Retina (tissue), 1 donor: ENCODE data around the gene E4F1.
"Not testable (repeated sequence)": the region's sequence is repeated elsewhere in the genome, so short reads cannot be mapped to it uniquely, and the experiment has no call there.

ENCODE experiments used
- DNase-seq: peaks from one replicate; pipeline ENCODE4 v3.0.0-alpha.2; 2016

The E4F1 gene

GRCh38 chr16:2250652-2251295 lies 27.4 kb downstream of the E4F1 start:
- peak; percentile 51 for DNase-seq

- peak; percentile 94 for DNase-seq
Observed at GRCh38 chr16:2251296-2252111, 28.1 kb downstream of the E4F1 start, which contains the start of gene ECI1. Gene ECI1, minus strand, starts transcription at chr16:2251587. Its CDS starts 21 bp downstream, at chr16:2251566.

GRCh38 chr16:2252806-2253148 lies 29.4 kb downstream of the E4F1 start:
- DNase-seq = no peak

GRCh38 chr16:2253293-2253692 lies 29.9 kb downstream of the E4F1 start:
- DNase-seq = no peak

- DNase-seq = no peak
Observed at GRCh38 chr16:2256531-2257140, 33.2 kb downstream of the E4F1 start.

GRCh38 chr16:2257726-2258125 lies 34.3 kb downstream of the E4F1 start:
- no peak for DNase-seq

GRCh38 chr16:2258530-2258929 lies 35.1 kb downstream of the E4F1 start:
- not testable (repeated sequence) for DNase-seq

GRCh38 chr16:2260250-2260649 lies 36.9 kb downstream of the E4F1 start:
- no peak for DNase-seq

- DNase-seq = not testable (repeated sequence)
Observed at GRCh38 chr16:2263026-2263425, 39.6 kb downstream of the E4F1 start.

GRCh38 chr16:2266887-2267286 lies 43.5 kb downstream of the E4F1 start:
- not testable (repeated sequence) for DNase-seq

- not testable (repeated sequence) for DNase-seq
Observed at GRCh38 chr16:2267505-2267912, 44.1 kb downstream of the E4F1 start.

- peak; percentile 100 for DNase-seq
Observed at GRCh38 chr16:2267913-2268666, 44.7 kb downstream of the E4F1 start, which contains the start of gene RNPS1. Gene RNPS1, minus strand, starts transcription at chr16:2268126. Its CDS starts 3,483 bp downstream, at chr16:2264643.

GRCh38 chr16:2270070-2270462 lies 46.7 kb downstream of the E4F1 start:
- no peak for DNase-seq

GRCh38 chr16:2270588-2271470 lies 47.4 kb downstream of the E4F1 start:
- no peak for DNase-seq

GRCh38 chr16:2271848-2272461 lies 48.6 kb downstream of the E4F1 start:
- DNase-seq = no peak

- DNase-seq = no peak
Observed at GRCh38 chr16:2273484-2273883, 50.1 kb downstream of the E4F1 start.

- no peak for DNase-seq
Observed at GRCh38 chr16:2273931-2274330, 50.5 kb downstream of the E4F1 start.

- no peak for DNase-seq
Observed at GRCh38 chr16:2275476-2276367, 52.3 kb downstream of the E4F1 start.

GRCh38 chr16:2276368-2277195 lies 53.2 kb downstream of the E4F1 start:
- DNase-seq = no peak
